Measurements from ENCODE around the gene VARS1.

DNA sequence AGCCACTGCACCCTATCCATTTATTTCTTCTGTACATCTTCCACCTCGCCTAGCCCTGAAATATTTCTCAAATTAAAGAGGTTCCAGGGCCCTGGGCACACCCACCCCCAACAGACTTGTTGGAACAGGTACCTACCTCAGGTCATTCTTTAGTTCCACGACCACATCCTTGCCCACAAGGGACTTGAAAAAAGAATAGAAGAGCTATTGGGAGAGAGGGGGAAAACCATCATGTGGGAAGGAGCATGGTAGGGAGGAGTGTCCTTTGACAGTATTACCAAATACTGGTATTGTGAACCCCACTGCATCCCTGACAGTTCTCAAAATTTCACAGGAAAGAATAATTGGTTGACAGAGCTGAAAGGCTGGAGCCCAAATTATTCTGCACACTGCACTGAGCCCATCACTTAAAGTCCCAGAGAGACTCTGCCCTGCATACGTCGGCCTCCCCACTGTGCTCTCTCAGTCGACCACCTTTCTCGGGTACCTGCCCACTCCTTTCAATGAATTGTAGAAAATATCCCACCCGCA lies 10.5 kb upstream of the VARS1 start:
- TF ChIP-seq, protein P1, sequence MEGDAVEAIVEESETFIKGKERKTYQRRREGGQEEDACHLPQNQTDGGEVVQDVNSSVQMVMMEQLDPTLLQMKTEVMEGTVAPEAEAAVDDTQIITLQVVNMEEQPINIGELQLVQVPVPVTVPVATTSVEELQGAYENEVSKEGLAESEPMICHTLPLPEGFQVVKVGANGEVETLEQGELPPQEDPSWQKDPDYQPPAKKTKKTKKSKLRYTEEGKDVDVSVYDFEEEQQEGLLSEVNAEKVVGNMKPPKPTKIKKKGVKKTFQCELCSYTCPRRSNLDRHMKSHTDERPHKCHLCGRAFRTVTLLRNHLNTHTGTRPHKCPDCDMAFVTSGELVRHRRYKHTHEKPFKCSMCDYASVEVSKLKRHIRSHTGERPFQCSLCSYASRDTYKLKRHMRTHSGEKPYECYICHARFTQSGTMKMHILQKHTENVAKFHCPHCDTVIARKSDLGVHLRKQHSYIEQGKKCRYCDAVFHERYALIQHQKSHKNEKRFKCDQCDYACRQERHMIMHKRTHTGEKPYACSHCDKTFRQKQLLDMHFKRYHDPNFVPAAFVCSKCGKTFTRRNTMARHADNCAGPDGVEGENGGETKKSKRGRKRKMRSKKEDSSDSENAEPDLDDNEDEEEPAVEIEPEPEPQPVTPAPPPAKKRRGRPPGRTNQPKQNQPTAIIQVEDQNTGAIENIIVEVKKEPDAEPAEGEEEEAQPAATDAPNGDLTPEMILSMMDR (IDR thresholded peaks at IDR 0.05): no peak
- no peak for TF ChIP-seq POLR2AphosphoS5 (IDR thresholded peaks at IDR 0.05)

Data from gastroesophageal sphincter (tissue), 3 donors.